ENCODE results near the gene FCRL5. TPM values are rescaled to one million over a fixed set of nuclear protein-coding genes. Genes with fewer than 3 reads are reported as not detected.
"Not testable (repeated sequence)": the region's sequence is repeated elsewhere in the genome, so short reads cannot be mapped to it uniquely, and the experiment has no call there.

Gene FCRL5
- total RNA-seq, 1 donor = under 0.01 TPM

GRCh38 chr1:157574836-157575235 lies 22.5 kb upstream of the FCRL5 start:
- H3K9me3 ChIP-seq (ENCODE audit: low read depth, low read length) = no peaks in the 10 kb centered on the region

GRCh38 chr1:157566484-157567300 lies 14.4 kb upstream of the FCRL5 start:
- H3K36me3 ChIP-seq (ENCODE audit: insufficient read depth, low read length) = no peaks in the 10 kb centered on the region
- no peak overlapping the region for H3K4me3 ChIP-seq (ENCODE audit: insufficient read depth, low read length)
- no peak overlapping the region for H3K27ac ChIP-seq (ENCODE audit: low read depth, low read length)
- H3K4me1 ChIP-seq (ENCODE audit: insufficient read depth, low read length) = no peaks in the 10 kb centered on the region
- H3K79me2 ChIP-seq (ENCODE audit: insufficient read depth, low read length) = no peaks in the 10 kb centered on the region
- DNase-seq (ENCODE audit: insufficient read length, low spot score, missing footprints) = no peak
- no peak overlapping the region for H2AFZ ChIP-seq (ENCODE audit: low read length)
- no peaks in the 10 kb centered on the region for H3K27me3 ChIP-seq (ENCODE audit: insufficient read depth, low read length)
- no peak overlapping the region for H3K4me2 ChIP-seq (ENCODE audit: insufficient read depth, low read length)
- H3K9me3 ChIP-seq (ENCODE audit: low read depth, low read length) = no peaks in the 10 kb centered on the region
- TF ChIP-seq CTCF (IDR thresholded peaks at IDR 0.05; ENCODE audit: extremely low read depth, low read depth, low read length) = no peak
- no peaks in the 10 kb centered on the region for H4K20me1 ChIP-seq (ENCODE audit: insufficient read depth, low read length)

More at GRCh38 chr1:157574836-157575235, 22.5 kb upstream of the FCRL5 start:
- H4K20me1 ChIP-seq (ENCODE audit: insufficient read depth, low read length) = no peaks in the 10 kb centered on the region
- H3K4me3 ChIP-seq (ENCODE audit: insufficient read depth, low read length) = no peak overlapping the region
- H3K4me1 ChIP-seq (ENCODE audit: insufficient read depth, low read length) = no peaks in the 10 kb centered on the region
- no peak for DNase-seq (ENCODE audit: insufficient read length, low spot score, missing footprints)
- no peaks in the 10 kb centered on the region for H3K36me3 ChIP-seq (ENCODE audit: insufficient read depth, low read length)
- no peaks in the 10 kb centered on the region for H3K27me3 ChIP-seq (ENCODE audit: insufficient read depth, low read length)
- H3K27ac ChIP-seq (ENCODE audit: low read depth, low read length) = no peak overlapping the region
- H2AFZ ChIP-seq (ENCODE audit: low read length) = no peak overlapping the region
- no peak for TF ChIP-seq CTCF (IDR thresholded peaks at IDR 0.05; ENCODE audit: extremely low read depth, low read depth, low read length)
- no peak overlapping the region for H3K4me2 ChIP-seq (ENCODE audit: insufficient read depth, low read length)
- H3K79me2 ChIP-seq (ENCODE audit: insufficient read depth, low read length) = no peaks in the 10 kb centered on the region

GRCh38 chr1:157562515-157562914 lies 10.2 kb upstream of the FCRL5 start:
- Histone ChIP-seq H3K79me2 (ENCODE audit: insufficient read depth, low read length) (no peaks in the 10 kb centered on the region), H3K4me3 (ENCODE audit: insufficient read depth, low read length) (no peak overlapping the region), H3K9me3 (ENCODE audit: low read depth, low read length) (no peaks in the 10 kb centered on the region), H3K4me1 (ENCODE audit: insufficient read depth, low read length) (no peaks in the 10 kb centered on the region), H3K27ac (ENCODE audit: low read depth, low read length) (no peak overlapping the region), H3K27me3 (ENCODE audit: insufficient read depth, low read length) (no peaks in the 10 kb centered on the region), H3K36me3 (ENCODE audit: insufficient read depth, low read length) (no peaks in the 10 kb centered on the region), H4K20me1 (ENCODE audit: insufficient read depth, low read length) (no peaks in the 10 kb centered on the region), H3K4me2 (ENCODE audit: insufficient read depth, low read length) (no peak overlapping the region), H2AFZ (ENCODE audit: low read length) (no peak overlapping the region)
- TF ChIP-seq CTCF (IDR thresholded peaks at IDR 0.05; ENCODE audit: extremely low read depth, low read depth, low read length) = no peak
- no peak for DNase-seq (ENCODE audit: insufficient read length, low spot score, missing footprints)

GRCh38 chr1:157558119-157558518 lies 5.8 kb upstream of the FCRL5 start:
- Histone ChIP-seq H3K36me3 (ENCODE audit: insufficient read depth, low read length) (no peaks in the 10 kb centered on the region), H3K4me2 (ENCODE audit: insufficient read depth, low read length) (no peak overlapping the region), H3K27me3 (ENCODE audit: insufficient read depth, low read length) (no peaks in the 10 kb centered on the region), H2AFZ (ENCODE audit: low read length) (no peak overlapping the region), H3K79me2 (ENCODE audit: insufficient read depth, low read length) (no peaks in the 10 kb centered on the region), H3K4me3 (ENCODE audit: insufficient read depth, low read length) (no peak overlapping the region), H3K27ac (ENCODE audit: low read depth, low read length) (no peak overlapping the region), H3K4me1 (ENCODE audit: insufficient read depth, low read length) (no peaks in the 10 kb centered on the region), H3K9me3 (ENCODE audit: low read depth, low read length) (no peaks in the 10 kb centered on the region), H4K20me1 (ENCODE audit: insufficient read depth, low read length) (no peaks in the 10 kb centered on the region)
- no peak for DNase-seq (ENCODE audit: insufficient read length, low spot score, missing footprints)
- no peak for TF ChIP-seq CTCF (IDR thresholded peaks at IDR 0.05; ENCODE audit: extremely low read depth, low read depth, low read length)

- H3K9me3 ChIP-seq (ENCODE audit: low read depth, low read length); H3K27me3 ChIP-seq (ENCODE audit: insufficient read depth, low read length); H3K4me1 ChIP-seq (ENCODE audit: insufficient read depth, low read length); DNase-seq (ENCODE audit: insufficient read length, low spot score, missing footprints); H3K79me2 ChIP-seq (ENCODE audit: insufficient read depth, low read length); H3K27ac ChIP-seq (ENCODE audit: low read depth, low read length); H3K36me3 ChIP-seq (ENCODE audit: insufficient read depth, low read length); H4K20me1 ChIP-seq (ENCODE audit: insufficient read depth, low read length); H2AFZ ChIP-seq (ENCODE audit: low read length); H3K4me3 ChIP-seq (ENCODE audit: insufficient read depth, low read length); H3K4me2 ChIP-seq (ENCODE audit: insufficient read depth, low read length): not testable (repeated sequence)
Measured at GRCh38 chr1:157548081-157548480, 4.2 kb downstream of the FCRL5 start.
